IMR-90 (cell line): ENCODE measurements around the gene ANO10. TPM values are rescaled to one million over a fixed set of nuclear protein-coding genes. Genes with fewer than 3 reads are reported as not detected.

ENCODE experiments used
- ATAC-seq: fragments of 200-7000 bp; cut with Tn5 transposase; 2 replicates; pipeline ENCODE4 v1.9.1; 2020; ENCODE audit warnings: low read depth, mild to moderate bottlenecking, moderate library complexity
- BruUV-seq: library from RNA; stranded (reverse); fragments of 400-500 nt; replicated peaks from 2 replicates; lab custom pipeline; 2021; lab: Mats Ljungman, UMichigan
- CTCF ChIA-PET: fragments of 300-600 bp; formaldehyde crosslinking; extraction: SDS; loops from one replicate; lab custom pipeline; 2021; ENCODE audit warnings: antibody characterized with exemption; lab: Yijun Ruan, JAX
- POLR2A ChIA-PET: fragments of 300-600 bp; sonication (Branson Sonifier 250); formaldehyde crosslinking; loops from one replicate; lab custom pipeline; 2022; ENCODE audit warnings: antibody characterized with exemption; ENCODE audit not compliant: unreplicated experiment; lab: Charles Lee
- DNase-seq: peaks from one replicate; pipeline ENCODE4 v3.0.0; 2013
- H2AFZ ChIP-seq: replicated peaks from 2 replicates; pipeline ENCODE3; 2013; ENCODE audit warnings: low read length, mild to moderate bottlenecking; ENCODE audit not compliant: poor library complexity
- H2AK5ac ChIP-seq: 2 replicates; pipeline ENCODE4 v1.6.1; 2013; ENCODE audit warnings: low read depth, low read length, inconsistent platforms
- H2AK9ac ChIP-seq: replicated peaks from 2 replicates; pipeline ENCODE3; 2013; ENCODE audit warnings: mild to moderate bottlenecking, low read depth, low read length, moderate library complexity; ENCODE audit not compliant: poor library complexity
- H2BK120ac ChIP-seq: 2 replicates; pipeline ENCODE4 v1.6.1; 2013; ENCODE audit warnings: low read depth, low read length, inconsistent platforms
- H2BK15ac ChIP-seq: 3 replicates; pipeline ENCODE4 v1.6.1; 2013; ENCODE audit warnings: low read depth, low read length, inconsistent platforms
- H2BK20ac ChIP-seq: 2 replicates; pipeline ENCODE4 v1.6.1; 2013; ENCODE audit warnings: low read depth, mild to moderate bottlenecking, inconsistent platforms, low read length, moderate library complexity
- H2BK5ac ChIP-seq: 2 replicates; pipeline ENCODE4 v1.6.1; 2013; ENCODE audit warnings: mild to moderate bottlenecking, low read depth, low read length, inconsistent platforms; ENCODE audit not compliant: poor library complexity, severe bottlenecking
- H3K14ac ChIP-seq: replicated peaks from 2 replicates; pipeline ENCODE4 v1.6.1; 2013; ENCODE audit warnings: low read depth, low read length, inconsistent platforms
- H3K18ac ChIP-seq: 2 replicates; pipeline ENCODE4 v1.6.1; 2013; ENCODE audit warnings: low read depth, low read length, control low read depth
- H3K23ac ChIP-seq: 2 replicates; pipeline ENCODE4 v1.6.1; 2013; ENCODE audit warnings: low read depth, low read length, inconsistent platforms
- H3K27ac ChIP-seq: 2 replicates; pipeline ENCODE4 v1.5.1; 2013; ENCODE audit warnings: mild to moderate bottlenecking, control low read depth, low read length; ENCODE audit not compliant: insufficient read depth
- H3K27me3 ChIP-seq: 2 replicates; pipeline ENCODE4 v1.6.1; 2013; ENCODE audit warnings: low read length; ENCODE audit not compliant: control insufficient read depth, insufficient read depth
- H3K36me3 ChIP-seq: 2 replicates; pipeline ENCODE4 v1.6.1; 2013; ENCODE audit warnings: low read length, mixed read lengths; ENCODE audit not compliant: control insufficient read depth, insufficient read depth
- H3K4ac ChIP-seq: 2 replicates; pipeline ENCODE4 v1.6.1; 2013; ENCODE audit warnings: low read depth, low read length, inconsistent platforms
- H3K4me1 ChIP-seq: 2 replicates; pipeline ENCODE4 v1.6.1; 2013; ENCODE audit warnings: low read length, mixed read lengths; ENCODE audit not compliant: control insufficient read depth, insufficient read depth
- H3K4me2 ChIP-seq: 2 replicates; pipeline ENCODE4 v1.6.1; 2013; ENCODE audit warnings: low read depth, mild to moderate bottlenecking, control low read depth, low read length, moderate library complexity
- H3K4me3 ChIP-seq: 2 replicates; pipeline ENCODE4 v1.5.1; 2013; ENCODE audit warnings: low read depth, mild to moderate bottlenecking, control low read depth, low read length, moderate library complexity; ENCODE audit not compliant: insufficient read depth
- H3K56ac ChIP-seq: 2 replicates; pipeline ENCODE4 v1.6.1; 2013; ENCODE audit warnings: low read length, inconsistent platforms; ENCODE audit not compliant: insufficient read depth; ENCODE audit errors: extremely low read depth
- H3K79me1 ChIP-seq, 2 experiments: 2 replicates each; pipeline ENCODE4 v1.6.1; 2013; ENCODE audit warnings: low read length in 2 of 2, inconsistent platforms in 1 of 2, low read depth in 1 of 2
- H3K9ac ChIP-seq: 2 replicates; pipeline ENCODE4 v1.6.1; 2013; ENCODE audit warnings: low read depth, low read length, control low read depth
- H3K9me1 ChIP-seq: 2 replicates; pipeline ENCODE4 v1.6.1; 2013; ENCODE audit warnings: low read length, inconsistent platforms; ENCODE audit not compliant: insufficient read depth
- H3K9me3 ChIP-seq: 2 replicates; pipeline ENCODE4 v1.6.1; 2013; ENCODE audit warnings: low read length; ENCODE audit not compliant: control insufficient read depth, insufficient read depth
- H4K20me1 ChIP-seq: 2 replicates; pipeline ENCODE4 v1.6.1; 2013; ENCODE audit warnings: low read length, inconsistent platforms; ENCODE audit not compliant: insufficient read depth
- H4K5ac ChIP-seq: 2 replicates; pipeline ENCODE4 v1.6.1; 2013; ENCODE audit warnings: mild to moderate bottlenecking, low read depth, low read length, control low read depth
- H4K8ac ChIP-seq, 2 experiments: 2 replicates each; pipeline ENCODE4 v1.6.1; 2013; ENCODE audit warnings: low read depth in 2 of 2, low read length in 2 of 2, control low read depth in 1 of 2, inconsistent platforms in 1 of 2
- H4K91ac ChIP-seq: 2 replicates; pipeline ENCODE4 v1.6.1; 2013; ENCODE audit warnings: low read depth, low read length, inconsistent platforms; ENCODE audit not compliant: insufficient read depth
- CEBPB ChIP-seq: IDR thresholded peaks from 2 replicates; pipeline ENCODE4 v1.6.1; 2012; ENCODE audit warnings: low read depth, low read length, improper control_type of control experiment
- CHD1 ChIP-seq: IDR thresholded peaks from 2 replicates; pipeline ENCODE4 v1.6.1; 2012; ENCODE audit warnings: low read depth, low read length, improper control_type of control experiment
- ELK1 ChIP-seq: fragments of 150-350 bp; IDR thresholded peaks from 2 replicates; pipeline ENCODE4 v1.6.1; 2016; ENCODE audit warnings: low read depth, mild to moderate bottlenecking, low read length, moderate library complexity, borderline replicate concordance
- FOS ChIP-seq: fragments of 150-350 bp; IDR thresholded peaks from 2 replicates; pipeline ENCODE4 v1.6.1; 2016; ENCODE audit warnings: low read depth, low read length
- MAFK ChIP-seq: IDR thresholded peaks from 2 replicates; pipeline ENCODE4 v1.6.1; 2012; ENCODE audit warnings: low read depth, low read length, improper control_type of control experiment
- MAZ ChIP-seq: IDR thresholded peaks from 2 replicates; pipeline ENCODE4 v1.6.1; 2012; ENCODE audit warnings: low read depth, mild to moderate bottlenecking, low read length, improper control_type of control experiment, moderate library complexity, borderline replicate concordance
- POLR2A ChIP-seq: IDR thresholded peaks from 2 replicates; pipeline ENCODE4 v1.6.1; 2012; ENCODE audit warnings: mild to moderate bottlenecking, low read depth, low read length
- RAD21 ChIP-seq: IDR thresholded peaks from 2 replicates; pipeline ENCODE4 v1.6.1; 2012; ENCODE audit warnings: low read length, improper control_type of control experiment
- RCOR1 ChIP-seq: IDR thresholded peaks from 2 replicates; pipeline ENCODE4 v1.6.1; 2012; ENCODE audit warnings: mild to moderate bottlenecking, low read length, improper control_type of control experiment; ENCODE audit not compliant: insufficient replicate concordance
- RFX5 ChIP-seq: IDR thresholded peaks from 2 replicates; pipeline ENCODE4 v1.8.0; 2012; ENCODE audit warnings: low read depth, mild to moderate bottlenecking, low read length, moderate library complexity
- SMC3 ChIP-seq: fragments of 150-350 bp; IDR thresholded peaks from 2 replicates; pipeline ENCODE4 v1.6.1; 2016; ENCODE audit warnings: low read depth, mild to moderate bottlenecking, antibody characterized with exemption, low read length, moderate library complexity
- WGBS, 2 experiments: methylation state at CpG; one replicate each; pipeline versions ENCODE4 v1.1.5 to v1.1.7; 2013; ENCODE audit warnings: missing lambda C conversion rate in 2 of 2; ENCODE audit not compliant: insufficient read length in 1 of 2; ENCODE audit errors: extremely low coverage in 2 of 2; 5-methylcytosine and 5-hydroxymethylcytosine counted together
- dilution Hi-C: fragments of 300-500 bp; cut with HindIII; formaldehyde crosslinking; loops from one replicate; pipeline ENCODE4 v1.14.3; 2018; ENCODE audit warnings: low sequenced_read_pairs; ENCODE audit not compliant: unreplicated experiment
- in situ Hi-C: fragments of 300-500 bp; cut with MboI; formaldehyde crosslinking; loops from 3 replicates; pipeline ENCODE4 v1.14.3; 2019; ENCODE audit warnings: low sequenced_read_pairs, inconsistent platforms, mixed read lengths
- intact Hi-C: fragments of 100-400 bp; cut with micrococcal nuclease; formaldehyde crosslinking; loops from 2 replicates; pipeline ENCODE4 v1.10.0; 2022
- polyA plus RNA-seq, 3 experiments: library from polyadenylated mRNA; depleted of rRNA; stranded (reverse); fragments of >200 nt; gene quantifications; 2 replicates each; pipeline ENCODE4 v1.2.3, GENCODE V29; 2012; ENCODE audit warnings: low replicate concordance in 1 of 3
- total RNA-seq: library from RNA; depleted of rRNA; stranded (reverse); fragments of >200 nt; gene quantifications from 2 replicates; pipeline ENCODE4 v1.2.3, GENCODE V29; 2012

The ANO10 gene
- total and polyA plus RNA-seq, 2 of the 4 experiments (the other 2 are of a cell fraction), result 28.5 to 41.6 TPM

- H3K23ac ChIP-seq, result no peak overlapping the region
- in situ Hi-C loops (no loop called here), dilution Hi-C loops (no loop called here), intact Hi-C loops (no loop called here)
- no peak overlapping the region for H3K4me3 ChIP-seq
- no peaks in the 10 kb centered on the region for H3K27me3 ChIP-seq
- DNase-seq (peak; percentile 44), ATAC-seq (no peak)
- H2AK9ac ChIP-seq, result no peak overlapping the region
- ChIA-PET POLR2A (no interaction called here), CTCF (no interaction called here)
- H3K79me1 ChIP-seq, result peaks cover 0 to 10% of the 10 kb centered on the region in 2 experiments; a peak in 1 of 4 replicates
- no peak overlapping the region for H2BK120ac ChIP-seq
- H4K8ac ChIP-seq, result no peak overlapping the region
- WGBS, 2 experiments, result 13% methylated on average over 1 of the region's 2 CpGs; no CpG with 5 or more reads in 1 of the 2 experiments
- no peak overlapping the region for H2BK15ac ChIP-seq
- H2BK5ac ChIP-seq, result no peak overlapping the region
- BruUV-seq, result no TSS peak
- no peak for TF ChIP-seq SMC3
- TF ChIP-seq FOS, result no peak
- no peak for TF ChIP-seq POLR2A
- TF ChIP-seq RCOR1, result no peak
- TF ChIP-seq ELK1, result no peak
- no peak for TF ChIP-seq MAZ
- TF ChIP-seq CEBPB, result no peak
- TF ChIP-seq RFX5, result no peak
- no peak for TF ChIP-seq RAD21
- TF ChIP-seq CHD1, result no peak
- no peak for TF ChIP-seq MAFK
- no peak overlapping the region for H3K56ac ChIP-seq
- H2AFZ ChIP-seq, result no peak overlapping the region
- no peaks in the 10 kb centered on the region for H3K9me3 ChIP-seq
- H3K27ac ChIP-seq, result no peak overlapping the region
- H3K9me1 ChIP-seq, result peaks cover 9% of the 10 kb centered on the region
- H3K4me1 ChIP-seq, result peaks cover 9% of the 10 kb centered on the region
- H3K18ac ChIP-seq, result no peak overlapping the region
- no peak overlapping the region for H3K14ac ChIP-seq
- H3K36me3 ChIP-seq, result 0 out of 2 replicates have a peak, but pooled peaks cover 2% of the 10 kb centered on the region
- no peak overlapping the region for H3K9ac ChIP-seq
- H4K20me1 ChIP-seq, result no peaks in the 10 kb centered on the region
- H4K5ac ChIP-seq, result no peak overlapping the region
- no peak overlapping the region for H2BK20ac ChIP-seq
- H4K91ac ChIP-seq, result no peak overlapping the region
- H3K4me2 ChIP-seq, result no peak overlapping the region
- no peak overlapping the region for H3K4ac ChIP-seq
- no peak overlapping the region for H2AK5ac ChIP-seq
Measured at GRCh38 chr3:43394041-43394554, 227.7 kb downstream of the ANO10 start.
